OCI-LY3 (cell line): Measurements from ENCODE around the gene CCDC59.

Experiments used
- CTCF ChIP-seq: fragments of 200-600, 300-600 bp; sonication (generic); IDR thresholded peaks from 2 replicates; pipeline ENCODE4 v1.5.1; 2014; ENCODE audit warnings: antibody characterized with exemption, low read length, low read depth
- EZH2phosphoT487 ChIP-seq: fragments of 200-600 bp; shearing (Covaris generic); IDR thresholded peaks from 2 replicates; pipeline ENCODE4 v1.6.1; 2018; ENCODE audit warnings: antibody characterized with exemption, mixed run types, low read depth

- TF ChIP-seq CTCF (no peak), EZH2phosphoT487 (no peak)
These were observed 30.3 kb downstream of the CCDC59 start for GRCh38 chr12:82327861-82328260.
